ENCODE measurements around the gene WDFY1.
"Not testable (repeated sequence)": the region's sequence is repeated elsewhere in the genome, so short reads cannot be mapped to it uniquely, and the experiment has no call there.

The WDFY1 gene

DNA sequence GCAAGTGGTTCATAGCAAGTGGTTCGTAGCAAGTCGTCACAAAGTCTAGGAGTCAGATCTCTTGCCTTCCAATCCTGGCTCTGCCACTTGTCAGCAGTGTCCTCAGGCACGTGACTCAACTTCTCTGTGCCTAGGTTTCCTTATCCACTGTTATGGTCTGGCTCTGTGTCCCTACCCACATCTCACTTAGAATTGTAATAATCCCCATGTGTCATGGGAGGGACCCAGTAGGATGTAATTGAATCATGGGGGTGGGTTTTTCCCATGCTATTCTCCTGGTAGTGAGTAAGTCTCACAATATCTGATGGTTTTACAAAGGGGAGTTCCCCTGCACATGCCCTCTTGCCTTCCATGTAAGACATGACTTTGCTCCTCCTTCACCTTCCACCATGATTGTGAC lies 55.9 kb downstream of the WDFY1 start:
- no peak for DNase-seq

- DNase-seq: no peak
Measured at GRCh38 chr2:223888251-223888650, 56.9 kb downstream of the WDFY1 start.

DNA sequence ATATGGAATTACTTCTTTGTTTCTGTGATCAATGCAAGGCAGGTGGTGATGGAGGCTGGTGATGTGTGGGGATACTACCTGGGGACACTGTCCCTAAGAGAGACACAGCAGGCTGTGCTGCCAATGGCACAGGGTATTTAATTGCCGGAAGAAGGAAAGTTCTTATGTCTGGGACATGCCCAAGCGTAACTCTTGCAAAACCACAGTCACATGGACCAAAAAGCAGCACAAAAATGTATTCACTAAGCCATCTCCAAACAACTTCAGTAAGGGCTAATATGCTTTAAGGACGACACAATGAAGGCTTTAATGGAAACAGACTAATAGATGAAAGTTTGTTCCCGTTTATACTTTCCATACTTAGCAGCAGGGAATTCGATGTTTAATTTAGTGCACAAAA lies 58.0 kb downstream of the WDFY1 start:
- no peak for DNase-seq

DNA sequence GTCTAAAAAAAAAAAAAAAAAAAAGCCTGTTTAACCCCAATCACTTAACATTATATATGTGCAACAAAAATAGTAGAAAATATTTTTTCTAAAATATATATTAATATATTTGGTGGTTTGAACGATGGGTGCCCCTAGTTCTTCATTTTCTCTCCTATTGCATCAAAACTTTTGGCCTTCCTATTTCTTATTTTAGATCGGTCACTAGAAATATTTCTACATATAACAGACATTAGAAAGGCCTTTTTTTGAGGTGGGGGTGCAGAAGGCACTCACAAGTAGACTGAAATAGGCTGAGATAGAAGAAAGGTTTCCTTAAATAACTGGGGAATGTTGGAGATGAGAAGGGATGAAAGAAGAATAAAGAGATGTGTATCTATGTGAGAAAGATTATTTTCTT lies 58.4 kb downstream of the WDFY1 start:
- DNase-seq: no peak

DNA sequence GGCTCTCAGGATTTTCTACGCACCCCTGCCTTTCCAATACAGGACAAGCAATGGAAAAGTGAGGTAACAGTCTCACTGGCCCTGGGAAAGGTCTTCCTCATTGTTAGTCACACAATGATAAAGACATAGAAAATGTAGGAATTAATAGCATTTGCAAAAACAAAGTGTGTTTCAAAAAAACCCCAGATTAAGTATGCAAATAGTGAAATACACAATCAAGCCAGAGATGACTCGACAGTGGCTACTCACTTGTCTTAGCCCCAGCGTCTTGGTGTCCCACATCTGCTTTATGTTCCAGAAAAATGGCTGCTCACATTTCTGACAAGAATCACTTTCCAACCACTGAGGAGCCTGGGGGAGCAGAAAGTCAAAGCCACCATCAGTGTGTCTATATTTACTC lies 60.7 kb downstream of the WDFY1 start:
- no peak for DNase-seq

- DNase-seq: no peak
Measured at GRCh38 chr2:223882715-223883114, 62.4 kb downstream of the WDFY1 start.

- no peak for DNase-seq
Measured at GRCh38 chr2:223880796-223881195, 64.3 kb downstream of the WDFY1 start.

GRCh38 chr2:223877721-223878410 lies 67.3 kb downstream of the WDFY1 start:
- no peak for DNase-seq

DNA sequence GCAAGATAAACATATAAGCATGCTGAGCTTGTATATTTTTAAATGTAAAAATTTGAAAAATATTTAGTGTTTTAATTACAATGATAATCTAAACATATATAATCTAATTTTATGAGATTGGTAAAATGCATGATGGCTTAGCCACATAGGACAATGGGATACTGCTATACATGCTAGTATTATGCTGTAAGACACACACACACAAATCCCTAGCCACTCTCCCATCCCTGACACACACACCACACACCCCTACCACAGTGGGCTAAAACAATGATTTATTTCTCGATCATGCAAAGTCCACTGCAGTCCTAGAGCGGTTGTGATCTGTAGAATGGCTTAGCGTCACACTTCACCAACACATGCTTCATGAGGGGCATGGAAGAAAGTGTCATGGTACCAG lies 71.5 kb downstream of the WDFY1 start:
- no peak for DNase-seq

- DNase-seq: not testable (repeated sequence)
Measured at GRCh38 chr2:223872772-223873171, 72.4 kb downstream of the WDFY1 start.

DNA sequence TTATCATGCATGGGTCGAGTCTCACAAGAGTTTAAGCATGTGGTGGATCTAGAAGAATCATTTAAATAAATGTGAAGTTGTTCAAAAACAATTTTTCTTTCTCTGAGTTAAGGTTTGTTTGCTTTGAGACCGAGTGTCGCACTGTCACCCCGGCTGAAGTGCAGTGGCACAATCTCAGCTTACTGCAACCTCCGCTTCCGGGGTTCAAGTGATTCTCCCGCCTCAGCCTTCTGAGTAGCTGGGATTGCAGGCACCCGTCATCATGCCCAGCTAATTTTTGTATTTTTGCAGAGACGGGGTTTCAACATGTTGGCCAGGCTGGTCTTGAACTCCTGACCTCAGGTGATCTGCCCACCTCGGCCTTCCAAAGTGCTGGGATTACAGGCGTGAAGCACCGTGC lies 73.5 kb downstream of the WDFY1 start:
- DNase-seq: not testable (repeated sequence)

GRCh38 chr2:223870840-223871611 lies 74.1 kb downstream of the WDFY1 start:
- DNase-seq: no peak

DNA sequence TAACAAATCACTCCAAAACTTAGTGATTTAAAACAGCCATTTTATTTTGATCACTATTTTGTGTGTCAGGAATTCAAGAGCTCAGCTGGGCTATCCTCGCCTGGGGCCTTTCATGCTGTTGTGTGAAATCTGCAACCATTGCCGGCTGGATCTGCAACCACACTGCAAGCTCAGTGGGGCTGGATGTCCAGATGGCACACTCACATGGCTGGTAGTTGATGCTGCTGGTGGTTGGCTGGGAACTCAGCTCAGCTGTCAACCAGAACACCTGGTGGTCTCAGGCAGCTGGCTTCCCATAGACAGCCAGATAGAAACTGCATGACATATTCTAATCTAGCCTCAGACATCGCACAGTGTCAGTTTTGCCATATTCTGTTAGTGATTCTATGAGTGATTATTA lies 77.1 kb downstream of the WDFY1 start:
- no peak for DNase-seq

DNA sequence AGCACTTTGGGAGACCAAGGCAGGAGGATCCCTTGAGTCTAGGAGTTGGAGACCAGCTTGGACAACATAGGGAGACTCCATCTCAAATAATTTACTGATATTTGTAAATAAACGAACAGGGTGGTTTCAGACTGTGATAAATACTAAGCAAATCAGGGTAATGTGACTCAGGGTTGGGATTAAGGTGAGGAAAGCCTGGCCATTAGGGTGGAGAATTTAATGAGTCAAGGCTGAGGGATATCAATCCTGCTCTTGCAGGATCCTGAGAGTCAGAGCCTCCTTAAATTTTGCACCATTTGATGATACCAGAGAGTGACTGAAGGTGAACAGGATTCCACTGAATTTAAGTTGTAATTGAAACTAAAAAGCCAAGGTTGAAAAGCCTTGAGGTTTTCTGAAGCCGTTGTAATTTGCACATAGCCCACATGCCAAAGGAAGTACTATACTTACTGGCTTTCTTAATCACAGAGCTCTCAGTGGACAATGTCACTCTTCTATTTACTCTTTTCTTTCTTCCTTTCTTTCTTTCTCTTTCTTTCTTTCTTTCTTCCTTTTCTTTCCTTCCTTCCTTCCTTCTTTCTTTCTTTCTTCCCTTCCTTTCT lies 79.1 kb downstream of the WDFY1 start:
- no peak for DNase-seq

DNA sequence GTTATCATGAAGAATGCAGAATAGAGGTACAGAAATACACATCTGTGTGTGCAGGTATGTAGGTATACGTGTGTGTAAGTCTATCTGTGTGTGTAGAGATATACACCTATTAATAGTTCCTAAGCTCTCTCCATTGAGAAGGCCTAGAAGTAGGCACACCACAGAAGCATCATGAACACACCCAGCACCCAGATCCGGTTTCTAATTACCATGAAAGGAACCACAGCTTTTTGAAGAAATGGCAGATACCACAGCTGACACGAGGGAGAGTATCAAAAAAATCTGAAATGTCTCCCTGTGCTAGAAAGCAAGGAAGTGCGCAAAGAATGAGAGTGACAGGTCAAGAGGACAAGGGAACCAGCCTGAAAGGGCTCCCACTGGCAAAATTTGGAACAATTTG lies 80.0 kb downstream of the WDFY1 start:
- DNase-seq: no peak

GRCh38 chr2:223863491-223863890 lies 81.6 kb downstream of the WDFY1 start:
- DNase-seq: no peak

DNA sequence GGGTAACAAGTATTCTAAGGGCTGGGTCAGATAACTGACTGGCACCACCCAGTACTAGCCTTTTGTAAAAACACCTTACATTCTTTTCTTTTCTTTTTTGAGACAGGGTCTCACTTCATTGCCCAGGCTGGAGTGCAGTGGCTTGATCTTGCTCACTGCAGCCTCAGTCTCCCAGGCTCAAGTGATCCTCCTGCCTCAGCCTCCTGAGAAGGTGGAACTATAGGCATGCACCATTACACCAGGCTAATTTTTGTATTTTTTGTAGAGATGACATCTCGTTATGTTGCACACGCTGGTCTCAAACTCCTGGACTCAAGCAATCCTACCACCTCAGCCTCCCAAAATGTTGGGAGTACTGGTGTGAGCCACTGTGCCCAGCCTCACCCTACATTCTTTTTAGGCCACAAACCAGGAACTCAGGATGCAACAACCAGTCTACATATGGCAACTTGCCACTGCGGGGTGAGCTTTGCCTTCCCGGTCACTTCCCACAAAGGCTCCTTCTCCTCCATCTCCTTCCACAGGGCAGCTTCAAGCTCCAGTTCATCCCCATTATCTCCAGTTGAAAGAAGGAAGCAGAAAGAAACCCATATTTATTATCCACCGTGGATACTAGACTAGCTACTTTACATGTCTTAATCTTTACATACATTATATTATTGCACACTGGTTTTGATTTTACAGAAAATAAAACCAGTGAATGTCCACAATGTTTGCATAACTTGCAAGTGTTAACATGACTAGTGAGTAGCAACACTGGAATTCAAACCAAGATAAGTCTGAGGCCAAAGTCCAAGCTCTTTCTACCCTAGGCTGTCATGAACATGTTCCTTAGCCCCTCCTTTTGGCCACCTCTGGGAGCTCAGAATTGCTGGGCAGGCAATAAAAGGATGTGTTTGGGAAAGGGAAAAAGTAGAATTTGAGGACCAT lies 84.1 kb downstream of the WDFY1 start:
- DNase-seq: no peak

GRCh38 chr2:223859070-223859469 lies 86.1 kb downstream of the WDFY1 start:
- no peak for DNase-seq

DNA sequence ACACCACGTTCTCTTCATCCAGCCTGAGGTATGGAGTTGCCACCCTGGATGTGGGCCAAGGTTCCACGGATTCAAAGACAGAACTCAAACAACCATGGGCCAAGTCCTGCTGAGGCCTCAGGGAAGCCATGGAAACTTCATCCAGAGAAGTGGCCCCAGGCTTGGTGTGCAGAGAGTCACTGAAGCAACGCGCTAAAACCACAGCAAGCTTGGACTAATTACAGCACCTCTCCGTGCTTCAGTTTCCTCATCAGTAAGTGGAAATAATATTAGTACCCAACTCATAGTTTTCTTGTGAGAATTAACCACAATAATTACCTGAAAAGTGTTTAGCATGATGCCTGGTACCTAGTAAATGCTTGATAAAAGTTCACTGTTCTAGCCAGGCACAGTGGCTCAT lies 88.6 kb downstream of the WDFY1 start:
- DNase-seq: no peak

DNA sequence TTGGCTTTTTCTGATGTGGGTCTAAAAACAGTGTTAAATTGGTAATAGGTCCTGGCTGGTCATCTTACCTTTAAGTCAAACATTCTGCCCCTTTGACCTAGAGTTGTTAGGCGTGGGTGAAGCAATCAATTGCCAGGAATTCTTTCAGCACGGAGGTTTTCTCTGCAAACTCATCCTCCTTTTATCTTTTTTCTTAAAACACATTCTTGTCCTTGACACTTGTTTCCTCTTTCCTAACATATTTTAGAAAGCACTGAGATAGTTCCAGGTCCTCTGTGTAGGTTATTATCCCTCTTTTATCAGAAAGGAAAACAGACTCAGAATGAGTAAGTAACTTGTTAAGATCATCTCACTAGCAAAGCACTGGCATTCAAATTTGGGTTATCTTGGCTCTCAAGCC lies 89.1 kb downstream of the WDFY1 start:
- no peak for DNase-seq

- no peak for DNase-seq
Measured at GRCh38 chr2:223855426-223855825, 89.7 kb downstream of the WDFY1 start.

GRCh38 chr2:223854741-223855140 lies 90.4 kb downstream of the WDFY1 start:
- DNase-seq: no peak

- DNase-seq: no peak
Measured at GRCh38 chr2:223853425-223853837, 91.7 kb downstream of the WDFY1 start.
